Measurements from ENCODE around the gene TP53I3.

DNA sequence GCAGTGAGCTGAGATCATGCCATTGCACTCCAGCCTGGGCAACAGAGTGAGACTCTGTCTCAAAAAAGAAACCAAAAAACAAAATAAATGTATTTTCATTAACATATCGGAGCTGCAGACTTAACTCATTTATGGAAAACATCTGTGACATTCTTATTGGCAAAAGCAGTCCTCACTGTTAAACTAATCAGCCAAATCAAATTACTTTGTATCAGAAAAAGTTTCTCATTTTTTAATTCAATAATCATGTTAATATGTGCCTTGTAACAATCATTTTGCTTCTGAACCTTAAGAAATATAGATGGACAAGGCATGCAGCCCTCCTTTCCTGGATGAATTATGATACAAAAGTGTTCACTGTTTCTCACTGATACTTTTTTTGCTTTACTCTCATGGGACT lies 18.0 kb upstream of the TP53I3 start:
- TF ChIP-seq, protein P1, sequence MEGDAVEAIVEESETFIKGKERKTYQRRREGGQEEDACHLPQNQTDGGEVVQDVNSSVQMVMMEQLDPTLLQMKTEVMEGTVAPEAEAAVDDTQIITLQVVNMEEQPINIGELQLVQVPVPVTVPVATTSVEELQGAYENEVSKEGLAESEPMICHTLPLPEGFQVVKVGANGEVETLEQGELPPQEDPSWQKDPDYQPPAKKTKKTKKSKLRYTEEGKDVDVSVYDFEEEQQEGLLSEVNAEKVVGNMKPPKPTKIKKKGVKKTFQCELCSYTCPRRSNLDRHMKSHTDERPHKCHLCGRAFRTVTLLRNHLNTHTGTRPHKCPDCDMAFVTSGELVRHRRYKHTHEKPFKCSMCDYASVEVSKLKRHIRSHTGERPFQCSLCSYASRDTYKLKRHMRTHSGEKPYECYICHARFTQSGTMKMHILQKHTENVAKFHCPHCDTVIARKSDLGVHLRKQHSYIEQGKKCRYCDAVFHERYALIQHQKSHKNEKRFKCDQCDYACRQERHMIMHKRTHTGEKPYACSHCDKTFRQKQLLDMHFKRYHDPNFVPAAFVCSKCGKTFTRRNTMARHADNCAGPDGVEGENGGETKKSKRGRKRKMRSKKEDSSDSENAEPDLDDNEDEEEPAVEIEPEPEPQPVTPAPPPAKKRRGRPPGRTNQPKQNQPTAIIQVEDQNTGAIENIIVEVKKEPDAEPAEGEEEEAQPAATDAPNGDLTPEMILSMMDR (IDR thresholded peaks at IDR 0.05), result no peak
- TF ChIP-seq POLR2A (IDR thresholded peaks at IDR 0.05), result no peak

All from testis (tissue), 2 donors.